Activated CD4-positive, CD25-positive, alpha-beta regulatory T cell treated with anti-CD3 and anti-CD28 coated beads, Interleukin-2, amount 50 U/mL, for 16 hours (primary cell): ENCODE measurements around the gene ALG3.

Experiments used
- DNase-seq: peaks from one replicate; pipeline ENCODE4 v3.0.0-alpha.2; 2020; ENCODE audit warnings: low read depth, low spot score

The ALG3 gene

DNA sequence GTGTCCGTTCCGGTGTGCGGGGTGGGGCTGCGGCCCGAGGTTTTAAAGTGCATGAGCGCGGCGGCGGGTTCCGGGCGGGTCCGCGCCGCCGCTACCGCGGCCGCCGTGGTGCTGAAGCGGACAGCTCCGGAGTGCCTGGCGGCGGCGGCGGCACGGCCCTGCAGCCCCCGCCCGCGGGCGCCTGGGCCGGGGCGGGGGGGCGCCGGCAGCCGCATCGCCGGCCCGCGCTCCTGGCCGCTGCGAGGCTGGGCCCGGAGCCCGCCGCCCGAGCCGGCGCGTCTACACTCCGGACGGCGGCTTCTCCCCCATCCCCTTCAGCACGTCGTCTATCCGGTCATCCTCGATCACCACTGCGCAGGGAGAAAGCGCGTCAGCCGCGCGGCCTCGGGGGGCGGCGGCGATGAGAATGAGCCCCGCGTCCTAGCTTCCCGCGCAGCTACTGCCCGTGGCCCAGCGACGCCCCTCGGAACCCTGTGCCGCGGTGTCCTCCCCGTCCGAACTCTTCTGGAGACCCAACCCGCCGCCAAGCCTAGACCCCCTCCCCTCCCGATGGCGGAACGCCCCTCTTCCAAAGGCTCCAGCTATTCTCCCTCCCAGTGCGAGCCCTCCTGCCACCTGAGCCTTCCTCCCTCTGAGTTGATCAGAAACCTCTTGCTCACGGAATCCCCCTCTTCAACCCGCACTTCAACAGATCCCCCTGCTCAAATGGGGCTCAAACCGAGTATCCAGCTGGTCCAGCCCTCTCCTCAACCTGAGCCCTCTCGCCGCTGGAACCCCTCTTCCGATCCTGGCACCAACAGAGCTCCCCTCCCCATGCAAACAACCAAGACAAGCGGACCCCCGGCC lies 11.3 kb upstream of the ALG3 start:
- DNase-seq, result no peak

DNA sequence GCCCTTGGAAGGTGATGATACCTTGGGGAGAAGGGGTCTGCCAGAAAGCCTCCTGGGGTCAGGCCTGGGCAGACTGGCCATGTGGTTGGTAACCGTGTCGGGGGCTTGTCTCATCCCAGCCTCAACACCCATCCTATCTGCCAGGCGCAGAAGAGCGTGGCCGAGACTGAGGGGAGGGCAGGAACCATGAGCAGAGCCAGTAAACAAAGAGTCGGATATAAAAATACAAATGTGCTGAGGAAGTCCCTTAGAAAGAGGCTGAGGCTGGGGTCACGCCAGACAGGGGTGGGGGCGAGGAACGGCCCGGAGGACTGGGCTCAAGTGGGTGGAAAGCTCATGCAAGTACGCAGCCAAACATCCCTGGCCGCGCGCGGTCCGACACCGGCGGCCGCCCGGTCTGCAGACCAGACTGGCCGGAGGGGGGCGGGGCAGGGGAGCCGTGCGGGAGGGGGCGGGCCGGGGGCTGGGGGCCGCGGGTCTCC lies 10.7 kb upstream of the ALG3 start:
- no peak for DNase-seq

DNA sequence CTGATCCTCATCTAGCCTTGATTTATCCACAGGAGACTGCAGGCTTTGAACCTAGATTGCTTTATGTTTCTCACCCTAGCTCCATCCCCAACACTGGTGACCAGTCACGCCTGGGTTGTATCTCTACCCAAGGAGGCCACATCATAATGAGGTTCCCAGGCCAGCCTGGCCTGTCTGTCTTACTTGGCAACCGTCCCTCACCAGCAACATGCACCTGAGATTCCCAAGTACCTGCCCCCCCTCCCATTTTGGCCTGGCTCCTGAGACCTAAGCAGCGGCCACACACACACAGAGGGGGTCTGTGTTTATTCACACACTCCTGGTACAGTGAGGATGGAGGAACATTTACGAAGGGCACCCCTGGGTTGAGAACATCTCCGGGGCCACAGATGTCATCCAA lies 10.2 kb upstream of the ALG3 start:
- DNase-seq, result no peak

DNA sequence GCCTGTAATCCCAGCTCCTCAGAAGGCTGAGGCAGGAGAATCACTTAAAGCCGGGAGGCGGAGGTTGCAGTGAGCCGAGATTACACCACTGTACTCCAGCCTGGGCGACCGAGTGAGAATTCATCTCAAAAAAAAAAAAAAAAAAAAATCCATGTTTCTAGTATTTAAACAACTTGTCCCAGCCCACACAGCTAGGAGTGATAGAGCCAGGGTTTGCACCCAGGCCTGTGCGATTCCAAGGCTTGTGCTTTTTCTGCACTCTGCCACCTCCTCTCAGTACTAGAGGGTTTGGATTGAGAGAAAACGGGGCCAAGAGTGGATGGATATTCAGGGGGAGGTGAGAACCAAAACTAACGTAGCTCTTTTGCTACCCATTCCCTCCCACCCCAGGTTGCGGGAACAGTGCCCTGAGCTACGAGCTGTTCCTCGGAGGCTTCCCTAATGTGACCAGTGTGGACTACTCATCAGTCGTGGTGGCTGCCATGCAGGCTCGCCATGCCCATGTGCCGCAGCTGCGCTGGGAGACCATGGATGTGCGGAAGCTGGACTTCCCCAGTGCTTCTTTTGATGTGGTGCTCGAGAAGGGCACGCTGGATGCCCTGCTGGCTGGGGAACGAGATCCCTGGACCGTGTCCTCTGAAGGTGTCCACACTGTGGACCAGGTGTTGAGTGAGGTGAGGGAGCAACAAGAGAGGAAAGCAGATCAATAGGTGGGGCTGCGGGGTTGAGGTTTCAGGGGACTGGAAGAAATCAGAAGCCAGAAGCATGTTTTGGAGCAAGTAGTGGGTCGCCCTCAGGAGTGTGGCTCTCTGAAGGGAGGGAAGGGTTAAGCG lies 8.5 kb upstream of the ALG3 start:
- DNase-seq, result no peak

DNA sequence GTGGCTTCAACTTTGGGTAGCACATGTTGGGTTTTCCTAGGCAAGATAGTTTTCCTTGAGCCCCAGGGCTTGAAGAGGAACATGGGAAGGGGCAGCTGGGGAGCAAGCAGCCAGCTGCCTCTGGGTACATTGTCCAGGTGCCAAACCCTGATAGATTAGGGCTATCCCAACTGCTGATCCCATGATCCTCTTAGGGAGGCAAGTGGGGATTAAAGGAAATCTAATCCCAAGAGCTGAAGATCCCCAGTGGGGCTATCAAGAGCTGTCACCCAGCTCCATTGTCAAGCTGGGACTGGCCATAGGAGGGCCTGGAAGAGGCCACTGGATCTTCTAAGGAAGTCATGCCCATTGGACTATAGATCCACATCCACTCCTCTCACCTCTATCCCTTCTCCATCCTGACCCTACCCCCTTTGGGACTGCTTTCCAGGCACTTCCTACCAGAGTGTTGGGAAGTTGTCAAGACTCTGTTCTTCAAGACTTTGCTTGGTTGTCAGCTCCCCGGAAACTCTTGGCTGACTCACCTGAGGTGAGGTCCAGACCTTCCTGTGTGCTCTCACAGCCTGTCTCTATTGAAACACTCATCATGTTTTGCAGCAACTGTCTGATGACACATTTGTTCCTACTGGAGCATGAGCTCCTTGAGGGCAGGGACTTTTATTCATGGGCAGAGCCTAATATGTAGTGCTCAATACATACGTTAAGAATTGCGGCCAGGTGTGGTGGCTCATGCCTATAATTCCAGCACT lies 6.7 kb upstream of the ALG3 start:
- DNase-seq, result no peak

DNA sequence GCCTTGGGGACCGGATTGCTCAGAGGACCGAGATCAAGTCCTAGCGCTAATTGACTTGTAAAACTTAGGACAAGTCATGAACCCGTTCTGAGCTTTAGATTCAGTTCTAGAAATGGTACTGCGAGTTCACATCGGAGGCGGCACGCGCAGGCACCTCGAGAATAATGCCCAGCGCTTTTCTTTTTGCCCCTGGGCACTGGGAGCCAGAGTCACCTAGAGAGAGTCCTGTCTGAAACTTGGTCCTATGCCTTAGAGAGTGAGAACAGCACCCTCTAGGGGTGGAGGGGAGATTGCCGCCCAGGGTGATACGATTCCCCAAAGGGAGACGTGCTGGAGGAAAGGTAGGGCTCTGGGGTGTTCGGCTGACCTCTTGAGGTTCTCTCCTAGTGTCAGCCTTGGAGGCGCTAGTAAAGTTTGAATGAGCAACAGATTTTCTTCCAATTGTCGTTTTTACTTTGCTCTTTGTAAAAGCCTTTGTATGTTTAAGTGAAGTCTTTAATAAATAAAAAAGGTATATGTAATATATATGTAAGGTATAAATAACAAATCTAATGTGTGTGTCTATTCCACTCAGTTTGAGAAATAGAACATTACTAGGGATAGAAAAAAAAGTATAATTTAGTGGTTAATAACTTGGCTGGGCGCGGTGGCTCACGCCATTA lies 1.5 kb upstream of the ALG3 start:
- peak; percentile 84 for DNase-seq

DNA sequence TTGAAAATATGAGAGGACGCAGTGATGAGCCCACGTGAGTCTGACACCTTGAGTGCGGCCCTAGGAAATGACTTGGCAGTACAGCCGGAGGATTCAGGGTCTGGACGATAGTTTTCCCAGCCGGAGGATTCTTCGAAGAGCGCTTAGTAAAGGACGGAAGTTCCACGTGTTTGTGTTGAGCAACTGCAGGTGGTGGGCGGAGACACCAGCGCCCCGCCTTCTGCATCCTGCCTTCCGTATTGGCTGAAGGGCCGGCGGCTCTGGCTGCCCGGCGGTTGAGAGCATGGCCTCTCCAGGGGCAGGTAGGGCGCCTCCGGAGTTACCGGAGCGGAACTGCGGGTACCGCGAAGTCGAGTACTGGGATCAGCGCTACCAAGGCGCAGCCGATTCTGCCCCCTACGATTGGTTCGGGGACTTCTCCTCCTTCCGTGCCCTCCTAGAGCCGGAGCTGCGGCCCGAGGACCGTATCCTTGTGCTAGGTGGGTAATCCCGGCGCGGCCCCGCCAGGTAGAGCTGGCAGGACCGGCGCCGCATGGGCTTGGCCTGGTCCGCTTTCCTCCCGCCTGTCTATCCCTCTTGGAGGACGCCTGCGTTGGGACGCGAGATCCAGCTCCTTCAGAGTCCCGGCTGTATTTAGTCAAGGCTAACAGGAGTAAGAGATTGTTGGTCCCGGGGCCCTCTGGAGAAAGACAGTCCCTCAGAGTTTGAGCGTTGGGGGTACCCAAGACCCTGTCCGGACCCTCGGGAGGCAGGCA lies 827 bp upstream of the ALG3 start, which contains the start of gene EEF1AKMT4:
Gene EEF1AKMT4, plus strand, starts transcription at position 261 of the 755 bp plus-strand sequence. Its CDS starts 23 bp downstream, at position 284.
- peak; percentile 90 for DNase-seq

DNA sequence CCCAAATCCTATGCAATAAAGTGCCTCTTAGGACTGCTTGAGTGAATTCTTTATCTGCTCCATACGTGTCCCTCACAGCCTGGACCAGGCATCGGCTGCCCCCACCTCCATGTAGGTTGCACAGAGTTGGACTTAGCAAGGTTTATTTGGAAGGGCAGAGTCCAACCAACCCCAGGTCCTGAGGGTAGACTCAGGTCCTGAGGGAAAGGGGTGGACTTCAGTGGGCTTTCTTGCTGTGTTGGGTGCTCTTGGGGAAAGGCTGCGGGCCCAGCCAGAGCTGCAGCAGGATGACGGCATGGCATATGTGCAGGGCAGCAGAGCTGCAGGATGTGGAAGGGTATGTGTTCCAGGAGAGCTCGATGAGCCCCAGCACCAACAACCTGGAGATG lies 6.5 kb downstream of the ALG3 start:
- no peak for DNase-seq

DNA sequence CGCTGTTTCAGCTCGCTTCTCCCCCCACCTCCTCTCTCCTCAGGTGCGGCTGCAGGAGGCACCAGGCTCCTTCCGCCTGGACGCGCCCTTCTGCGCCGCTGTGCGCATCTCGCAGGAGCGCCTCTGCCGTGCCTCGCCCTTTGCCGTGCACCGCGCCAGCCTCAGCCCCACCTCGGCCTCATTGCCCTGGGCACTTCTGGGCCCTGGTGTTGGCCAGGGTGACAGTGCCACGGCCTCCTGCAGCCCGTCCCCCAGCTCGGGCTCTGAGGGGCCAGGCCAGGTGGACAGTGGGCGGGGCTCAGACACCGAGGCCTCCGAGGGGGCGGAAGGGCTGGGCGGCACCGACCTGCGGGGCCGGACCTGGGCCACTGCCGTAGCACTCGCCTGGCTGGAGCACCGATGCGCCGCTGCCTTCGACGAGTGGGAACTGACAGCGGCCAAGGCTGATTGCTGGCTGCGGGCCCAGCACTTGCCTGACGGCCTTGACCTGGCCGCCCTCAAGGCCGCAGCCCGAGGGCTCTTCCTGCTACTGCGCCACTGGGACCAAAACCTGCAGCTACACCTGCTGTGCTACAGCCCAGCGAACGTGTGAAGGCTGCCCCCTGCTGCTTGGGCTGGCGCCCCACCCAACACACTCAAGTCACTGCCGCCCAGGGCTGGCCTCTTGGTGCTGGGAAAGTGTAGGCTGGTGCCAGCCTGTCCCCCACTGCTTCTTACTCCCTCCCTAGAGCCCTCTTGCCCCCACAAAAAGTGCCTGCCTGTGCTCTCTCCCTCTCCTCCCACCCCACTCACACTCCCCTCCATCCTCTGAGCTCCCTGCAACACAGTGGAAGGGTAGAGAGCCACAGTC lies 7.1 kb downstream of the ALG3 start:
- DNase-seq, result no peak

DNA sequence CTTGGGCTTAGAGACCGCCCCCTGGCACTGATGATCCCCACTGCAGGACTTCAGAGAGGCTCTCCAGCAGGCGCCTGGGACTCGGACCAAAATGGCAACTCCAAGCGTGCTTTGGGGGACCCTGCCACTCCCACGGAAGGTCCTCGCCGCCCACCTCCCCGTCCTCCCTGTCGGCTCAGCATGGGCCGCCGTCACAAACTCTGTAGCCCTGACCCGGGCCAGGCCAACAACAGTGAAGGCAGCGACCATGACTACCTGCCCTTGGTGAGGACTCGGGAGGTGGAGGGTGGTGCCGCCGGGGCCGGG lies 7.7 kb downstream of the ALG3 start:
- no peak for DNase-seq

DNA sequence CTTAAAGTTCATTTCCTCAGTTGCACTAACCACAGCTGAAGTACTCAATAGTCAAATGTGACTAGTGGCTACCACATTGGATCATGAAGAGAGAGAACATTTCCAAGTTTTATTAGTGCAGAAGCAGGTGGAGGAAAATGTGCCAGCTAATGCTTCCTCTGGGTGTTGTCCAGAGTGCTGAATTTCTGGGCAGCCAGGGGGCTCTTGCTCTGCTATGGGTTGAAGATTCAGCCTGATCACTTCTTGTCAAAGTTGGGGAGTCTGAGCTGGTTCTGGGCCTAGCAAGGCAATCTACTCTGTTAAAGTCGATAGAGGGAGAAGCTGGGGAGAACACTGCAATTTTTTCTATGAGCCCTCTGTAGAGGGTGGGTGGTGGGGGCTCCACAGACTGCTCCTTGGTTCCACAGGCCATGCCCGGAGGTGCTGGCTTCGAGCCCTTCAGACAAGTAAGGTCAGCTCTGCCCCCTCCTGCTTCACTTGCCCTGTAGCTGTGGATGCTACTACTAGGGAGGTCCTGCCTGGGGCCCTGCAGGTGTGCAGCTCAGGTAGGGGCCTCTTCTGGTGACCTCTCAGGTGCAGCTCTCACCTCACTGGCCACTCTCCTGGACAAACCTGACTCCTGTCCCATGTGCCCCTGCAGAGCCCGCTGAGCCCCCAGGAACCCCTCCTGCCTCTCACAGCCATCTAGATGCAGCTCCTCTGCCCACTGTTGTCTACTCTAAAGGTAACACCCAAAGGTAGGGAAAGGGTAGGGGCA lies 8.2 kb downstream of the ALG3 start:
- DNase-seq, result no peak

DNA sequence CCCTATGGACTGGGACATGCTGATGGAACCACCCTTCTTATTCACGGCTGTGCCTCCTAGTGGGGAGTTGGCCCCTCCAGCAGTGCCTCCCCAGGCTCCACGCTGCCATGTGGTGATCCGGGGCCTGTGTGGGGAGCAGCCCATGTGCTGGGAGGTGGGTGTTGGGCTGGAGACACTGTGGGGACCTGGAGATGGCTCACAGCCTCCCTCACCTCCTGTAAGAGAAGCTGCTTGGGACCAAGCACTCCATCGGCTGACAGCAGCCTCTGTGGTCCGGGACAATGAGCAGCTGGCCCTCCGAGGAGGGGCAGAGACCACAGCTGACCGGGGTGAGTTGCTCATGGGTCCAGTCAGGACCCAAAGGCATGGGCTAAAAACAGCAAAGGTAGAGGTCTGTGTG lies 9.1 kb downstream of the ALG3 start:
- no peak for DNase-seq

DNA sequence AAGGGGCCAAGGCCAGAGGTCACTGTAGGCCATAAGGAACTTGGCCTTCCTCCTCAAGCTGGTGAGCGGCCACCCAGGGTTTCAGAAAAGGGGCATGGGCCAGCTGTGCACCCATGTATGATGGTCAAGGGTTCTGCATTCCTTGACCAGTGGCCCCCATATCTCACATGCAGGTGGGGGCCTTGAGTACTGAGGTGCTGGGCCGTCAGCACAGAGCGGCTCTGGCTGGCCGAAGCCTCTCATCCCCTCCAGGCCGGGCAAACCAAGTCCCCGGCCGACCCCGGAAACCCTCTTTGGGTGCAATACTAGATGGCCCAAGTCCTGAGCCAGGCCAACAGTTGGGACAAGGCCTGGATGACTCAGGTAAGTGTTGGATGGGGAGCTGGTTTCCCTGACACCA lies 9.5 kb downstream of the ALG3 start:
- DNase-seq, result no peak

DNA sequence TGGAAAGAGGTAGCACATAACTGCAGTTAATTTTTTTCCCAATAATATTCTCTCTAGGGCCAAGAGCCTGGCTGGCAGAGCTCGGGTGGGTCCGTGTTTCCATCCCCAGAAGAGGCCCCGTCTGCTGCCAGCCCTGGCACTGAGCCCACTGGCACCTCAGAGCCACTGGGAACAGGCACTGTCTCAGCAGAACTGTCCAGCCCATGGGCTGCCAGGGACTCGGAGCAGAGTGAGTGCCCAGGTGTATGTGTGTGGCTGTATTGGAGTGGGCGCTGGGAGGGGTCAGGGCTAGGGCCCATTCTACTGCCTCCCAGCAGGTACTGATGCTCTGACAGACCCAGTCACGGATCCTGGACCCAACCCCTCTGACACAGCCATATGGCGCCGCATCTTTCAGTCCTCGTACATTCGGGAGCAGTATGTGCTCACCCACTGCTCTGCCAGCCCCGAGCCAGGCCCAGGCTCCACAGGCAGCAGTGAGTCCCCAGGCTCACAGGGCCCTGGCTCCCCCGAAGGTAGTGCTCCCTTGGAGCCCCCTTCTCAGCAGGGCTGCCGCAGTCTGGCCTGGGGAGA lies 10.4 kb downstream of the ALG3 start:
- no peak for DNase-seq

DNA sequence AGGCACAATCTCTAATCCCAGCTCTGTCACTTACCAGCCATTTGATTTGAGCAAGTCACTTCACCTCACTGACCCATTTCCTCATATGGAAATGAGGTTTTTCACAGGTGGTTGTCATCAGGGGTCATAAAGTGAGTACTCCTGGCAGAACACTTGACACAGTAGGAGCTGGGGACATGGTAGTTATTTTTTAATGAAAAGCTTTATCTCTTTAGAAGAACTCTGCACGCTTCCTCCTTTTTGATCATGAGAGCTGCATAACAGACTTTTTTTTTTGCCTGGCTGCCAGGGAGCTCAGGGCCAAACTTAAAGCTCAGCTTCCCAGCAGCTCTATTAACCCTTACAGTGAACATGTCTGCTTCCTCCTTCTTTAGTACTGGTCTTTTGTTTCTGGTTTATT lies 11.0 kb downstream of the ALG3 start:
- no peak for DNase-seq

DNA sequence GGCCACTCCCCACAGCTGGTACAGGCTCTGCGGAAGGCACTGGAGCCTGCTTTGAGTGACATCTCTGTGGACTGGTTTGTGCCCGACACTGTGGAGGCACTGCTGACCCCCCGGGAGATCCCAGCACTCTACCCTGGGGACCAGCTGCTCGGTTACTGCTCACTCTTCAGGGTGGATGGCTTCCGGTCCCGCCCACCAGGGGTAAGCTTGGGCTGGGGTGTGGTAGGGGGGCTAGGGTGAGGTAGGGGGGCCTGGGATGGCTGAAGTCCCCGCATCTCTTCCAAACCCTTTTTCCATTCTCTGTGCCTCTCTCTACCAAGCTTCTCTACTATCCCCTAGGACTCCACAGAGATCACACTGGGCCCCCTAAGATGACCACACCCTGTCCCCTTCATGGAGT lies 11.6 kb downstream of the ALG3 start:
- DNase-seq, result no peak

DNA sequence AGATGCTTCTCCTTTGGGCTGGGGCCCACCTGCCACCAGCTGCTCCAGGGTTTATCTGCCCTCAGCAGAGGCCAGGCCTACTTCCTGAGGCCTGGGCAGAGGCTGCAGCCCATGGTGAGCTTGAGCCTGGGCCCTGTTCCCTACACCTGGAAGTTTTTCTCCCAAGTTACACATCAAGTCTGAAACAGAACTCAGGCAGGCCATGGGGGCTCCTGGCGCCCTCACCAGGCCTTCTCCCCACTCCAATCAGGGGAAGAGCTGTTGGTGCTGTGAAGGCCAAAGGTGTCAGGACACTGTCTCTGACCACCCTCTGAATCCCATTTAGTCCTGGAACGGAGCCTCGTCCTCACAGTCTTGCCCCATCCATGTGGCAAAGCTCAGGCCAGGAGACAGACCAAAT lies 12.1 kb downstream of the ALG3 start:
- no peak for DNase-seq

DNA sequence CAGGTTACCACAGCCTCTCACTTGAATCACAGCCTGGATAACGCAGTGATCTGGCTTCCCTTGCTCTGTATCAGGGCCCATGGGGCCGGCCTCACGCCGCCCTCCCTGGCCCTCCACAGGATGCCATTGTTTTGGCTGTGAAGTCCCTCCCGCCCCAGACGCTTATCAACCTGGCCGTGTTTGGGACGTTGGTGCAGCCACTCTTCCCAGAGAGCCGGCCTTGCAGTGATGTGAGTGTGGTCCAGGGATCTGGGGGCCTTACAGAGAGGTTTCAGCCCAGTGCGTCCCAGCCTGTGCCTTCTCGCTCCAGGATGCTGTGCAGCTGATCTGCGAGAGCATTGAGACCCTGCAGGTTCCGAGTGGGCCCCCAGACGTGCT lies 12.7 kb downstream of the ALG3 start:
- no peak for DNase-seq
